Skeletal muscle tissue (tissue), 1 donor: Measurements from ENCODE around the gene WBP2. TPM values are rescaled to one million over a fixed set of nuclear protein-coding genes. Genes with fewer than 3 reads are reported as not detected.

Experiments used
- total RNA-seq: library from RNA; depleted of rRNA; stranded (reverse); fragments of >200 nt; gene quantifications from one replicate; pipeline ENCODE4 v1.2.3, GENCODE V29; 2014

Gene WBP2
- total RNA-seq, 1 donor from 2014 or later = 17.7 TPM

Other genes starting within 250 kb of the WBP2 start
- 3.7 TPM for gene SMIM5, start 221.9 kb downstream of the WBP2 start, total RNA-seq
- 11.0 TPM for gene RECQL5, start 188.2 kb downstream of the WBP2 start, total RNA-seq
- gene SAP30BP, start 188.0 kb downstream of the WBP2 start, total RNA-seq = 36.5 TPM
- 3.1 TPM for gene ITGB4, start 133.9 kb downstream of the WBP2 start, total RNA-seq
- 29.2 TPM for gene GALK1, start 90.1 kb downstream of the WBP2 start, total RNA-seq
- 15.7 TPM for gene UNK, start 70.5 kb downstream of the WBP2 start, total RNA-seq
- 1.6 TPM for gene UNC13D, start 10.9 kb downstream of the WBP2 start, total RNA-seq
- gene TRIM47, start 23.2 kb upstream of the WBP2 start, total RNA-seq = 23.5 TPM
- 20.4 TPM for gene TRIM65, start 41.6 kb upstream of the WBP2 start, total RNA-seq
- gene MRPL38, start 49.5 kb upstream of the WBP2 start, total RNA-seq = 32.9 TPM
- 6.3 TPM for gene FBF1, start 85.7 kb upstream of the WBP2 start, total RNA-seq
- gene ACOX1, start 123.8 kb upstream of the WBP2 start, total RNA-seq = 32.4 TPM
- gene TEN1, start 123.9 kb upstream of the WBP2 start, total RNA-seq = 3.1 TPM
- gene CDK3, start 145.5 kb upstream of the WBP2 start, total RNA-seq = 1.6 TPM
- under 0.01 TPM for gene EVPL, start 172.0 kb upstream of the WBP2 start, total RNA-seq
- gene SRP68, start 217.2 kb upstream of the WBP2 start, total RNA-seq = 41.8 TPM
- not detected for gene GALR2, start 219.4 kb upstream of the WBP2 start, total RNA-seq
- gene ZACN, start 223.8 kb upstream of the WBP2 start, total RNA-seq = not detected
- 54.8 TPM for gene EXOC7, start 248.5 kb upstream of the WBP2 start, total RNA-seq